GM18498 (cell line): ENCODE data around the gene MVD.
"Not testable (repeated sequence)": the region's sequence is repeated elsewhere in the genome, so short reads cannot be mapped to it uniquely, and the experiment has no call there.

Source experiments
- ATAC-seq: cut with Tn5 transposase; IDR thresholded peaks from one replicate; pipeline ENCODE4 v1.9.1; 2021; ENCODE audit warnings: mild to moderate bottlenecking, moderate library complexity; ENCODE audit not compliant: unreplicated experiment

The MVD gene

DNA sequence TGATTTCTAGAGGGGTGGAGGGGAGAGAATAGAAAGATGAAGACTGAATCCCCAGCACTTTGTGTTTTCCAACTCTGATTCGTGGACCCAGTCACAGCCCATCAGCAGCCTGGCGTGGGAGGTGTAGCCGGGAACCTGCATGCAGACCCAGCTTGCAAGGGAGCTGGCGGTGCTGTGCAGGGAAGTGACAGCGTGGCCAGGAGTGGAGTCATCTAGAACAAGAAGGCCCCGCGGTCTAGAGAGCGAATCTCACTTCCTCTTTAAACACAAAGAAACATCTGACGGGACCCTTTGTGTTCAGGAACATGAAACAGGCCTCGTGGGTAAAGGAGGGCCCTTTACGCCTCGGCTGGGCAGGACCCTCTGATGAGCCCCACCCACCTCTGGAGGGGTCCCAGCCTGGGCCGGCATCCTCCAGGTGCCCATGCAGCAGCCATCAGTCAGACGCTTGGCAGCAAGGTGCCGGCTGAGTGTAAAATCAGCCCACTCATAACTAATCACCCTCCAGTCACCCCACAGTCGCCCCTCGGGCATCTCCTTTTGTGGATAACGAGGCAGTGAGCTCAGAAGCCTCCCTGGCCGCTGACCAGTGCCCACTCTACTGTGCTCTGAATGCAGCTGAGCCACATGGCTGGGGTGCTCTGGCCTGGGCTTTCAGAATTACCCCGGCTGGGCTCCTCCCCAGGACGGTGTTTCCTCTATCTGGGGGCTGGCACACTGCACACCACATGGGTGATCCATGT is 19.0 kb upstream of the MVD start:
- ATAC-seq: peak; percentile 66

GRCh38 chr16:88681084-88681680 is 18.3 kb upstream of the MVD start:
- ATAC-seq: no peak

DNA sequence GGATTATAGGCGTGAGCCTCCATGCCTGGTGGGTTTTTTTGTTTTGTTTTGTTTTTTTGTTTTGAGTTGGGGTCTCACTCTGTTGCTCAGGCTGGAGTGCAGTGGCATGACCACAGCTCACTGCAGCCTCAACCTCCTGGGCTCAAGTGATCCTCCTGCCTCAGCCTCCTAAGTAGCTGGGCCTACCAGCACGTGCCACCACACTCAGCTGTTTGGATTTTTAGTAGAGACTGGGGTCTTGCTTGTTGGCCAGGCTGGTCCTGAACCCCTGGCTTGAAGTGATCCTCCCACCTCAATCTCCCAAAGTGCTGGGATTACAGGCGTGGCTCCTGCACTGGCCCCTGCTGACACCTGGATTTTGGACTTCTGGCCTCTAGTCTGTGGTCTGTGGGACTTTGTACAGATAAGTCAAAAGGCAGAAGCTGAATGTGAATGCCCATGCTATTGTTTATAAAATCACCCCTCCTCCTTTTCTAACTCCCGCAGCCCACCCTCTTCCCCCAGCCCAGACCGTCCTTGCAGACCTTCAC is 17.7 kb upstream of the MVD start:
- no peak for ATAC-seq

GRCh38 chr16:88678224-88678979 is 15.5 kb upstream of the MVD start:
- ATAC-seq: no peak

- no peak for ATAC-seq
Measured at GRCh38 chr16:88677721-88678120, 14.8 kb upstream of the MVD start.

DNA sequence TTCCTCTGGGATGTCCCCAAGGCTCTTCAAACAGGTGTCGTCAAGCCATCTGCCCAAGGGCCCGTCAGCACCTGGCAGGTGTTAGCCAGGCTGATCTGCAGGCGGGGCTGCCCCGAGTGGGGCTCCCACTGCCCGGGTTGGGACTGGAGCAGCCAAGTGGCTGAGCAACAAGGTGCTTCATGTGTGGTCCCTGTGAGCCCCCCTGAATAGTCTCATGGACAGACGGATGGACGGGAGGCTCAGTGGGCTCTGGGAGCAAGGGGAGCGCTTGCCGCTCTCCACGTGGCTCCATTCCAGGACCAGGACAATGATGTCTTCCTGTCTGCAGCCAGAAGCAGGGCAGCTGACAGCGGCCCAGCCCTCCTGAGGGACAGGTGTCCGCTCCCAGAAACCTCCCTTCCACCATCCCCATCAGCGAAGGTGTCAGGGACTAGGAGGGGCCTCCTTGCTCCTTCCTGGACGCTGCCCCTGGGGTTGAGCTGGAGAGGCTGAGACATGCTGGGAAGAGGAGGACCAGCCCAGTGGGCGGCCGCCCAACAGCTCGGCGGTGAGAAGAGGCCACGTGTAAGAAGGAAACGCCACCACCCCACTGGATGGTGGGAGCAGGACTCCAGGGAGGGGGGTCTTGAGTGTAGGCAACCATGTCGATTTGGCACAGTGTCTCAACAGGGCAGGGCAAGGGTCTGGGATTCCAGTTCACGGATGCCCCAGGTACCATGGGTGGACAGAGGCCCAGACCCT is 13.8 kb upstream of the MVD start:
- no peak for ATAC-seq

DNA sequence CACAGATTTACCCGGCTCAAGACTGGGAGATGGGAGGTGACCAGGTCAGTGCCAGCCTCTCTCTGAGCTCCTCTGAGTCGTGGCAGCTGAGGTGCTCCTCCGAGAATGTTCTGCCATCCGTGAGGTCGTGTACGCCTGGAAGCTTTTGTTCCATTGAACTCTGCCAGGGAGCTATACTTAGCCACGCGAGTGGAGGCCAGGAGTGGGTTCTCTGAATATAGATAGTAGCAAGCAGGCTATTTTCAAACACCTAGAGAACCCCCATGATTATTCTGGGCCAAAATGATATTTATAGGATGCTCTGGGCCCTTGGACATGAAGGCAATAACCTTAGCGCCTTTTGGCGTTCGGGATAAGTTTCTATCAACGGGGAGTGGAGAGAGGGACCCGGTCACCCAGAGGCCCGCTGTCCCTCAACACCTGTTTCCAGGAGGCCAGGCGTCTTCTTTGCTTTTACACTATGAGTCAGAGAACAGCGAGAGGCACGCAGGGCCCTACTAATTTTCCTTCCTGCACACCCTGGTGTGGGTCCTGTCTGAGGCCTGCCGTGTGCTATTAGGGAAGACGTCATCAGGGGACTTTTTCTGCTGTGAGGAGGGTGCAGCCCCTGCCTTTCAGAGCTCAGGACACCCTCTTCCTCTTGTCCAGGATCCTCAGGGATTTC is 11.0 kb upstream of the MVD start:
- no peak for ATAC-seq

DNA sequence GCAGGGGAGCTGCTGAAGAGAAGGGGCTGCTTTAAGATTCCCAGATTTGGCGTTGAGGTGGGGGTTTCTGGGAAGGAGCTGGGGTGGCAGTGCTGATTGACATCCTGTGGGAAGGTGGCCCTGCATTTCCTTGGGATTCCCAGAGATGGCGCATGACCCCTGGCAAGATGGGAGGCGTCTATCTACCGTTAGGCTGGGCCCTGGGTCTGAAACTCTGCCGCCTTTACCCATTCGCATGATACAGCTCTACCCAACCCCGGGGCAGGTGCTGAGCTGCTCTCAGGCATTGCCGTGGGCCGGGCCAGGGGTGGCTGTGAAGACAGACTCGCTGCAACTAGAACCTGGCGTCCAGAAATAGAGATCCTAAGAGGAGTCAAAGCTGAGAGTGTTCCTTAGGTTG is 9.9 kb upstream of the MVD start:
- no peak for ATAC-seq

- ATAC-seq: no peak
Measured at GRCh38 chr16:88671806-88672205, 8.9 kb upstream of the MVD start.

DNA sequence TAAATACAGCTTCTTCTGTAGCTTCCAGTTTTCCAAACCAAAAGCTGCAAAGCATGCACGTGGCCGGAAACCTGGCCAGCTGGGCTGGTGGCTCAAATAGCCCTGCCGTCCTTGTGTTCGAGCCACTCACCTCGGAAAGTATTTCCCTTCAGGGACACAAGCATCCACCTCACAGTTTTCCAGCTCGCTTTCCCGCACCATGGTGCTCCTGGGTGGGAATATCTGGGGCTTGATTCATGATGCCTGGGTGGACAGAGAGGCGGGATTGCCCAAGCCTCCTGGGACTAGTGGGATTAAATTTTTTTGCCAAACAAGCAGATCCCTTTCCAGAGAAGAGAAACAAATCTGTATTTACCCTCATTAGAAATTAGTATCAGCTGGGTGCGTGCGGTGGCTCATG is 7.1 kb upstream of the MVD start:
- no peak for ATAC-seq

DNA sequence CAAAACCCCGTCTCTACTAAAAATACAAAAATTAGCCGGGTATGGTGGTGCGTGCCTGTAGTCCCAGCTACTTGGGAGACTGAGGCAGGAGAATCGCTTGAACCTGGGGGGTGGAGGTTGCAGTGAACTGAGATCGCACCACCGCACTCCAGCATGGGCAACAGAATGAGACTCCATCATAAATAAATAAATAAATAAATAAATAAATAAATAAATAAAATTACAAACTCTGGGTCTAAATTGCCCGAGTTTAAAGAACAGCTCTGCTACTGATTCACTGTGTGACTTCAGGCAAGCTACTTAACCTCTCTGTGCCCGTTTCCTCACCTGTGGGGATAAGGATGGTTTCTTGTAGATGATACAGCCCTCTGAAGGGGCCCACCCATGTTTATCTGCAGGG is 6.6 kb upstream of the MVD start:
- not testable (repeated sequence) for ATAC-seq

- no peak for ATAC-seq
Measured at GRCh38 chr16:88667461-88667860, 4.6 kb upstream of the MVD start.

- no peak for ATAC-seq
Measured at GRCh38 chr16:88665570-88665969, 2.7 kb upstream of the MVD start.

- ATAC-seq: no peak
Measured at GRCh38 chr16:88665148-88665547, 2.3 kb upstream of the MVD start.

DNA sequence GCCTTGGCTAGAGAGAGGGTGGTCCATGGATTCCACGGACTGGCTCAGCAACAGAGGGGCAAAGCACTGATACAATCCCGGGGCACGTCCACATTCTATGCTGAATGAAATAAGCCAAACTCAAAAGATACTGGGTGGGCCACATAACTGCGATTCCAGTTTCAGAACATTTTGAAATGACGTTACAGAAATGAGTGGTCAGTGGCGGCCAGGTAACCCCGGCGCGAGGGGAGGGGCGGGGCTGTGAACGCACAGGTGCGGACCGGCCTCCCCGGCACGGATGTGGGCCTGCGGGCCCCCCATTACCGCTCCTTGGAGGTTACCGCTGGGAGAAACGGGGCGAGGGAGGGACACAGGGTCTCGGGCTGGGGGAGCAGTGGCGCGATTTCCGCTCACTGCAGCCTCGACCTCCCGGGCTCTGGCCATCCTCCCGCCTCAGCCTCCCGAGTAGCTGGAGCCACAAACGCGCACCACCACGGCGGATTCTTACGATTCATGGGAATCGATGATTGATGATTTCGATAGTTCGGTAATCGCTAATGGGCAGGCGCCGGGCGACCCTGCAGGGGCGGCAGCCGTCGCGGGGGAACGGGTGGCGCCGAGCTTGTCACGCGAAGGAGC is 559 bp downstream of the MVD start:
- ATAC-seq: peak; percentile 9

DNA sequence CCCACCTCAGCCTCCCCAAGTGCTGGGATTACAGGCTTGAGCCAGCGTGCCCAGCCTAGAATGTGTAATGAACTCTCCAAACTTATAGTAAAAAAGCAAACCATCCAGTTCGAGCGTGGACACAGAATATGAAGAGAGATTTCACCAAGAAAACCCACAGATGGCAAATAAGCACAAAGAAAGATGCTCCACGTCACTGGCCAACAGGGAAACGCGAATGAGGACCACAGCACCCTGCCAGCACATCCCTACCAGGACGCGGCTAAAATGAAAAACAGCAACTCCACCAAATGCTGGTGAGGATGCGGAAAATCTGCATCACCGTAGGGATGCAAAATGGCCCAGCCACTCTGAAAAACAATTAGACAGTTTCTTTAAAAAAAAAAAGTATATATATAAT is 1.4 kb downstream of the MVD start:
- no peak for ATAC-seq

- no peak for ATAC-seq
Measured at GRCh38 chr16:88659160-88659559, 3.7 kb downstream of the MVD start.

DNA sequence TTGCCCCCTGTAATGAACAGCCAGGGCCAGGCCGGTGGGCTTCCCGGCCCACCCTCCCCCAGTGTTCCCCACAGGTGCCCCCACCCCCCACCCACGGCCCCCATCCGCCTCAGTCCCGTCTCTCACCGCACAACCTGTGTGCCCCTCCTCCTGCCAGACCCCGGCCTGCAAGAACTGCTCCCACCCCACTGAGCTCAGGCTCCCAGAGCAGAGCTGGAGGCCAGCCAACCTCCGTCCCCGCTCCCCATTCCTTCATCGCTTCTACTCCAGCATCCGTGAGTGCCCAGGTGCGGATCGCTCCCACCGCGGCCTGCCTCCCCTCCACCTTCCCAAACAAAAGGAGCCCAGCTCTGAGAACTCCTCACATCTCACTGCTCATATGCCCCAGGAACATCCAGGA is 4.2 kb downstream of the MVD start:
- ATAC-seq: no peak

DNA sequence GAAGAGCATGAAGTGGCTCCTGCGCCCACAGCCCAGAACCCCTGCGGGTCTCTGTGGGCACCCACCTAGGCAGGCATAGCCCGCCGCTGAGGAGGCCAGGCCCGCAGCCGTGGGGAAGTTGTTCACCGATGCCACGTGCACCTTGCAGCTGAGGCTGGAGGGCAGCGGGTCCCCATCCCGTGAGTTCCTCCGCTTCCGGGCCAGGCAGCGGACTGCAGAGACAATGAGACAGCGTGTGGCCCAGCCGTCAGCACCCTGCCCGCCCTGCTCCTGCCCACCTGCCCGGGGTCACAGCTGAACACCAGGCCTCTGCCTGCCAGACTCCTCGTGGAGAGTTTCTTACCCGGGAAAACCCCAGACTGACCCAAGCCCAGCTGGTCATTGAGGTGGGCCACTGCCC is 5.5 kb downstream of the MVD start:
- ATAC-seq: no peak

DNA sequence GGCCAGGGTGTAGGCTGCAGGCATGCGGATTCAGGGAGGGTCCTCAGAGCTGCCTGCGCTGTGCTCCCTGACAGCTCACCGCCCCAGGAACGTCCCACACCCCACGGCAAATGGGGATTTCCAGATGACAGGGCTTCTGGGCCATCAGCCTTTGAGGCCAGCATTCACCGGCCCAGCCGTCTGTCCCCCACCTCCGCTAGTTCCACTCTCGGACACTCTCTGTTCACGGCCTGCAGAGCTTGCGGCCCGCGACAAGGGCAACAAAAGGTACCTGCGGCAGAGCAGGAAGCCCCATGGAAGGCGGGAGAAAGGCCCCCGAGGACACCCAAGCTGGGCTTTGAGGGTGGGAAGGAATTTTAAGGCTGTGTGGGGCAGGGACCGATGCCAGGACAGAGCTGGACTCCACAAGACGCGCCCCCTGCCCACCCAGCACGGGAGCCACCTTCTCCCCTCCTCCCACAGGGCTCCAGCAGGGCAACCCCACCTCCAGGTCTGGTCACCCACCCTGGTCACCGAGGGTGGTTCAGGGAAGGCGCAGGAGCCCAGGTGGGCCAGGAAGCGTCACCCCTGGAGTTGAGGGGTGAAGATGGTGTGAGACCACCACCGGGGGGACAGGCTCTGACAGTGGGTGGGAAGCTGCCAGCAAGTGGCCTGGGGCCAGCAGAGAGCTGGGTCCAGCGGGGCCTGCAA is 6.5 kb downstream of the MVD start:
- ATAC-seq: no peak
